Measurements from ENCODE around the gene ARHGEF33.

GRCh38 chr2:38856165-38856564 lies 33.5 kb upstream of the ARHGEF33 start:
- TF ChIP-seq CTCF (IDR thresholded peaks at IDR 0.05) (no peak), POLR2A (IDR thresholded peaks at IDR 0.05; ENCODE audit: low read depth) (no peak), POLR2AphosphoS5 (IDR thresholded peaks at IDR 0.05) (no peak)
